Endodermal cell (in vitro differentiated cells): ENCODE results near the gene COL5A1. TPM values are rescaled to one million over a fixed set of nuclear protein-coding genes. Genes with fewer than 3 reads are reported as not detected.

Source experiments
- DNase-seq: peaks from one replicate; pipeline ENCODE4 v3.0.0-alpha.2; 2017
- H3K27ac ChIP-seq: 2 replicates; pipeline ENCODE4 v1.5.1; 2013; ENCODE audit warnings: mild to moderate bottlenecking, low read depth, low read length, moderate library complexity
- H3K27me3 ChIP-seq: 2 replicates; pipeline ENCODE4 v1.6.1; 2013; ENCODE audit warnings: mild to moderate bottlenecking, low read length, moderate library complexity; ENCODE audit not compliant: insufficient read depth, control insufficient read depth, poor library complexity, severe bottlenecking
- H3K36me3 ChIP-seq: 2 replicates; pipeline ENCODE4 v1.7.0; 2013; ENCODE audit warnings: mild to moderate bottlenecking, low read length, moderate library complexity; ENCODE audit not compliant: control insufficient read depth, insufficient read depth
- H3K4me1 ChIP-seq: one replicate; pipeline ENCODE4 v1.7.0; 2013; ENCODE audit warnings: low read length; ENCODE audit not compliant: control insufficient read depth, insufficient read depth
- H3K4me3 ChIP-seq: 2 replicates; pipeline ENCODE4 v1.5.1; 2013; ENCODE audit warnings: mild to moderate bottlenecking, low read length, moderate library complexity
- H3K9ac ChIP-seq: 2 replicates; pipeline ENCODE4 v1.6.1; 2013; ENCODE audit warnings: mild to moderate bottlenecking, low read length, moderate library complexity; ENCODE audit not compliant: poor library complexity, severe bottlenecking; ENCODE audit errors: extremely low read depth
- H3K9me3 ChIP-seq: 2 replicates; pipeline ENCODE4 v1.6.1; 2013; ENCODE audit warnings: mild to moderate bottlenecking, low read length, moderate library complexity; ENCODE audit not compliant: control insufficient read depth
- H3K27ac Mint-ChIP-seq: 2 replicates; pipeline ENCODE4 v1.8.0; 2020; ENCODE audit warnings: mixed read lengths
- H3K27me3 Mint-ChIP-seq: 2 replicates; pipeline ENCODE4 v1.8.0; 2021; ENCODE audit warnings: mild to moderate bottlenecking, mixed read lengths; ENCODE audit not compliant: insufficient read depth
- H3K36me3 Mint-ChIP-seq: 2 replicates; pipeline ENCODE4 v1.8.0; 2020; ENCODE audit warnings: low read depth, mixed read lengths
- H3K4me1 Mint-ChIP-seq: 2 replicates; pipeline ENCODE4 v1.8.0; 2020; ENCODE audit warnings: mixed read lengths
- H3K4me3 Mint-ChIP-seq: 2 replicates; pipeline ENCODE4 v1.8.0; 2020; ENCODE audit warnings: mild to moderate bottlenecking, moderate library complexity, mixed read lengths
- H3K9me3 Mint-ChIP-seq: 2 replicates; pipeline ENCODE4 v1.8.0; 2020; ENCODE audit warnings: mild to moderate bottlenecking, mixed read lengths
- CTCF ChIP-seq: fragments of 200-600 bp; sonication (generic); conservative IDR thresholded peaks from 2 replicates; pipeline ENCODE4 v1.5.0; 2021; ENCODE audit warnings: antibody characterized with exemption, mild to moderate bottlenecking
- WGBS, 2 experiments: methylation state at CpG; one replicate each; pipeline versions ENCODE4 v1.1.5 to v1.1.7; 2013; ENCODE audit warnings: missing lambda C conversion rate in 2 of 2, mixed read lengths in 1 of 2; ENCODE audit not compliant: insufficient coverage in 1 of 2, insufficient read length in 1 of 2; 5-methylcytosine and 5-hydroxymethylcytosine counted together
- total RNA-seq, 2 donors: library from RNA; stranded (reverse); fragmentation: NEBNext Ultra II Directional in 1 of 2; extraction: Animal tissue kit (Norgen Biotek cat#: 25700) in 1 of 2; gene quantifications; 2 replicates in 1 of 2; 3 replicates in 1 of 2; pipeline ENCODE4 v1.2.1, GENCODE V29; 2021

COL5A1 gene
- total RNA-seq, 2 donors from 2014 or later, result 65.3 to 76.6 TPM

GRCh38 chr9:134688231-134688630, 46.6 kb downstream of the COL5A1 start:
- no peak for DNase-seq
- 94 to 99% methylated on average over 14 to 15 of the region's 15 CpGs for WGBS, 2 experiments
- H3K4me3 Mint-ChIP-seq, result no peak overlapping the region
- Histone ChIP-seq H3K4me1 (no peaks in the 10 kb centered on the region), H3K27me3 (no peaks in the 10 kb centered on the region), H3K36me3 (no peaks in the 10 kb centered on the region), H3K9me3 (no peaks in the 10 kb centered on the region), H3K27ac (no peak overlapping the region), H3K9ac (no peak overlapping the region), H3K4me3 (no peak overlapping the region)
- no peak overlapping the region for H3K27ac Mint-ChIP-seq
- H3K9me3 Mint-ChIP-seq, result no peaks in the 10 kb centered on the region
- TF ChIP-seq CTCF, result no peak
- H3K27me3 Mint-ChIP-seq, result no peaks in the 10 kb centered on the region
- H3K4me1 Mint-ChIP-seq, result no peaks in the 10 kb centered on the region
- H3K36me3 Mint-ChIP-seq, result peaks cover 18% of the 10 kb centered on the region

GRCh38 chr9:134688661-134689320, 47.2 kb downstream of the COL5A1 start:
- WGBS, 2 experiments, result 90 to 93% methylated on average over 9 to 17 of the region's 17 CpGs
- DNase-seq, result no peak
- no peaks in the 10 kb centered on the region for H3K9me3 ChIP-seq
- no peak overlapping the region for H3K4me3 ChIP-seq
- H3K36me3 Mint-ChIP-seq, result peaks cover 19% of the 10 kb centered on the region
- no peaks in the 10 kb centered on the region for H3K27me3 Mint-ChIP-seq
- H3K27ac ChIP-seq, result no peak overlapping the region
- TF ChIP-seq CTCF, result no peak
- H3K4me1 ChIP-seq, result no peaks in the 10 kb centered on the region
- H3K27ac Mint-ChIP-seq, result no peak overlapping the region
- H3K4me3 Mint-ChIP-seq, result no peak overlapping the region
- no peaks in the 10 kb centered on the region for H3K4me1 Mint-ChIP-seq
- H3K36me3 ChIP-seq, result no peaks in the 10 kb centered on the region
- no peaks in the 10 kb centered on the region for H3K27me3 ChIP-seq
- H3K9ac ChIP-seq, result no peak overlapping the region
- no peaks in the 10 kb centered on the region for H3K9me3 Mint-ChIP-seq

GRCh38 chr9:134689321-134690181, 47.9 kb downstream of the COL5A1 start:
- no peak overlapping the region for H3K27ac ChIP-seq
- TF ChIP-seq CTCF, result peak; percentile 90
- no peaks in the 10 kb centered on the region for H3K27me3 Mint-ChIP-seq
- H3K4me1 ChIP-seq, result no peaks in the 10 kb centered on the region
- H3K36me3 ChIP-seq, result no peaks in the 10 kb centered on the region
- no peaks in the 10 kb centered on the region for H3K9me3 ChIP-seq
- no peaks in the 10 kb centered on the region for H3K9me3 Mint-ChIP-seq
- no peak overlapping the region for H3K4me3 Mint-ChIP-seq
- H3K36me3 Mint-ChIP-seq, result peaks cover 19% of the 10 kb centered on the region
- H3K4me3 ChIP-seq, result no peak overlapping the region
- H3K9ac ChIP-seq, result no peak overlapping the region
- no peaks in the 10 kb centered on the region for H3K4me1 Mint-ChIP-seq
- 56 to 66% methylated on average over 15 to 20 of the region's 20 CpGs for WGBS, 2 experiments
- H3K27me3 ChIP-seq, result no peaks in the 10 kb centered on the region
- DNase-seq, result peak; percentile 93
- no peak overlapping the region for H3K27ac Mint-ChIP-seq
